Measurements from ENCODE around the gene NFAT5. TPM values are rescaled to one million over a fixed set of nuclear protein-coding genes. Genes with fewer than 3 reads are reported as not detected.

The NFAT5 gene
- total RNA-seq, 2 donors from 2014 or later, result 33.0 to 76.0 TPM

DNA sequence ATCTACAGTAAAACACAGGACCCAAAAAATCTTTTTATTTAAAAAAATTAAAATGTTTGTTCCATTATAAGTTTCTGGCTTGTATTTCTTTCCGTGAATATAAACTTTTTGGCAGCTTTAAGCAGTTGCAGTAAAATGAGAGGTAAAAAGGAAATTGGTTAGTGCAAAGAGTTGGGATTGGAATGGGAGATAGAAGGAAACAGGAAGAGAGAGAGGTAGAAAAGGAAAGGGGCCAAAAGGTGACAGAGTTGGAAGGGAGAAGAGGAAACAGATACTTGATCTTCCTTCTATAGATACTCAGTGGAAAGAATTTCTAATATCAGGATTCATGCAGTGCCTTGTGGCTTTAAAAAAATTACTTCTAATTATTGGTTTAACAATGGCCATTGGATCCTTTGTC is 97.1 kb downstream of the NFAT5 start:
- no peak for ATAC-seq (replicated peaks)
- Mint-ChIP-seq H3K4me1 (no peaks in the 10 kb centered on the region), H3K9me3 (no peaks in the 10 kb centered on the region), H3K4me3 (no peak overlapping the region), H3K36me3 (ENCODE audit: low read depth) (peaks cover 81% of the 10 kb centered on the region), H3K27me3 (no peaks in the 10 kb centered on the region), H3K27ac (no peak overlapping the region)

GRCh38 chr16:69663846-69664245 is 98.1 kb downstream of the NFAT5 start:
- no peaks in the 10 kb centered on the region for H3K4me1 Mint-ChIP-seq

GRCh38 chr16:69669577-69669976 is 103.8 kb downstream of the NFAT5 start:
- Mint-ChIP-seq H3K27me3 (no peaks in the 10 kb centered on the region), H3K4me1 (no peaks in the 10 kb centered on the region), H3K4me3 (no peak overlapping the region), H3K9me3 (no peaks in the 10 kb centered on the region), H3K27ac (no peak overlapping the region), H3K36me3 (ENCODE audit: low read depth) (peaks cover 74% of the 10 kb centered on the region)
- no peak for ATAC-seq (replicated peaks)

More at GRCh38 chr16:69663846-69664245, 98.1 kb downstream of the NFAT5 start:
- Mint-ChIP-seq H3K36me3 (ENCODE audit: low read depth) (peaks cover 81% of the 10 kb centered on the region), H3K27me3 (no peaks in the 10 kb centered on the region), H3K9me3 (no peaks in the 10 kb centered on the region), H3K4me3 (no peak overlapping the region), H3K27ac (no peak overlapping the region)
- ATAC-seq (replicated peaks), result no peak

DNA sequence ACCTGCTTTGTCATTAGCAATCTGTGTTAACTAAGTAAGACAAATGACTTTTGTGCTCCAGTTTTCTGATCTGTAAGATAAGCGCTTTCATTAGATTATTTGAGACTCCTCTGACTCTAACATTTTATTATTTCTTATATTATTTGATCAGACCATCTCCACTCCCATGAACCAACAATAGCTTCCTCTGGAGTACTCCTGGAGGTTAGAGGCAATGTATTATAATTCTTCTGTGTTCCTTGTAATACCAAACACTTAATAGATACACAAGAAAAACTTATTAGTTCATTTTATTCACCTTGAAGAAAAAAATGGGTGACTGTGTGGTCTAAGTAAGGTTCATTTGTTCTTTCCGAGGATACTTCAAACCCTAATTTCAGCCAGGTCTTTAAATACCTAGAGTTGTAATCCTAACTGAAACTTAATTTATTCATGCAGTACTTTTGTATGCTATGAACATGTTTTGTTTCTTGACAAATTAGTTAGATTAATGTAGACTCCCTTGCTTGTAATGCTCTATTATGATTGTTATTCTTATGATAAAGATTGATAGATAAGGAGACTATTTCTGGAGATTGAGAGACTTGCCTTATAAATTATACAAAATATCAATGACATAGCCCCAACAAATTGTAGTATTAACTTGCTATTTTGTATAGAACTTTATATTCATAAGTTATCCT is 106.7 kb downstream of the NFAT5 start:
- no peaks in the 10 kb centered on the region for H3K9me3 Mint-ChIP-seq
- no peak overlapping the region for H3K4me3 Mint-ChIP-seq
- no peak for ATAC-seq (replicated peaks)
- peaks cover 93% of the 10 kb centered on the region for H3K36me3 Mint-ChIP-seq (ENCODE audit: low read depth)
- H3K4me1 Mint-ChIP-seq, result no peaks in the 10 kb centered on the region
- H3K27me3 Mint-ChIP-seq, result no peaks in the 10 kb centered on the region
- H3K27ac Mint-ChIP-seq, result peak overlapping the region; percentile 28

DNA sequence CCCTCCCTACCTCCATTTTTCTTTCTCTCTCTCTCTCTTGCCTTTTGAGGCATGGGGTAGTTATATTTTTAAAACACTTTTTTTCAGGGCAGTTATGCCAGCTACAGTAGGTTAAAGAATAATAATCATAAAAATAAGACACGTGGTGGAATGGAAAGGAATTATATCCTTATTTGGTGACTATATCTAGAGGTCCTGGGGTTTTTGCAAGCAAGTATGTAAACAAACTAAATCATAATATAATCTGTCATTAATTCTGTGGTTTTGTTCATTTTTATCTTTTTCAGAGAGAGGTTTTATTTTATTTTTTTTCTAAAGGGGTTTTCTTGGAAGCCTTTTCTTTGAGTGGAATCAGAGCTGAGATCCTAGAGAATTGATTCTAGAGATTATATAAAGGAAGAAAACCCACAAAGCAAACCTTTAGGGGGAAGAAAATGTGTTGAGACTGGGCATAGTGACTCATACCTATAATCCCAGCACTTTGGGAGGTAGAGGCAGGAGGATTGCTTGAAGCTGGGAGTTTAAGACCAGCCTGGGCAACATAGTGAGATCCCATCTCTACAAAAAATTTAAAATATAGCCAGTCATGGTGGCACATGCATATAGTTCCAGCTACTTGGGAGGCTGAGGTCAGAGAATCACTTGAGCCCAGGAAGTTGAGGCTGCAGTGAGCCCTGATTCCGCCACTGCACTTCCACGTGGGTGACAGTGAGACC is 107.4 kb downstream of the NFAT5 start:
- no peaks in the 10 kb centered on the region for H3K9me3 Mint-ChIP-seq
- no peak overlapping the region for H3K4me3 Mint-ChIP-seq
- peak overlapping the region; percentile 28 for H3K27ac Mint-ChIP-seq
- no peaks in the 10 kb centered on the region for H3K4me1 Mint-ChIP-seq
- H3K36me3 Mint-ChIP-seq (ENCODE audit: low read depth), result peaks cover 93% of the 10 kb centered on the region
- ATAC-seq (replicated peaks), result no peak
- H3K27me3 Mint-ChIP-seq, result no peaks in the 10 kb centered on the region

- Mint-ChIP-seq H3K36me3 (ENCODE audit: low read depth) (peaks cover 92% of the 10 kb centered on the region), H3K9me3 (no peaks in the 10 kb centered on the region), H3K4me1 (no peaks in the 10 kb centered on the region), H3K27me3 (no peaks in the 10 kb centered on the region), H3K27ac (no peak overlapping the region), H3K4me3 (no peak overlapping the region)
- no peak for ATAC-seq (replicated peaks)
These were observed 114.6 kb downstream of the NFAT5 start for GRCh38 chr16:69680358-69680757.

GRCh38 chr16:69688589-69688988 is 122.8 kb downstream of the NFAT5 start:
- H3K27ac Mint-ChIP-seq, result no peak overlapping the region
- H3K4me3 Mint-ChIP-seq, result no peak overlapping the region
- no peak for ATAC-seq (replicated peaks)
- H3K27me3 Mint-ChIP-seq, result no peaks in the 10 kb centered on the region
- H3K36me3 Mint-ChIP-seq (ENCODE audit: low read depth), result peaks cover 87% of the 10 kb centered on the region
- H3K9me3 Mint-ChIP-seq, result no peaks in the 10 kb centered on the region
- peaks cover 16% of the 10 kb centered on the region for H3K4me1 Mint-ChIP-seq

DNA sequence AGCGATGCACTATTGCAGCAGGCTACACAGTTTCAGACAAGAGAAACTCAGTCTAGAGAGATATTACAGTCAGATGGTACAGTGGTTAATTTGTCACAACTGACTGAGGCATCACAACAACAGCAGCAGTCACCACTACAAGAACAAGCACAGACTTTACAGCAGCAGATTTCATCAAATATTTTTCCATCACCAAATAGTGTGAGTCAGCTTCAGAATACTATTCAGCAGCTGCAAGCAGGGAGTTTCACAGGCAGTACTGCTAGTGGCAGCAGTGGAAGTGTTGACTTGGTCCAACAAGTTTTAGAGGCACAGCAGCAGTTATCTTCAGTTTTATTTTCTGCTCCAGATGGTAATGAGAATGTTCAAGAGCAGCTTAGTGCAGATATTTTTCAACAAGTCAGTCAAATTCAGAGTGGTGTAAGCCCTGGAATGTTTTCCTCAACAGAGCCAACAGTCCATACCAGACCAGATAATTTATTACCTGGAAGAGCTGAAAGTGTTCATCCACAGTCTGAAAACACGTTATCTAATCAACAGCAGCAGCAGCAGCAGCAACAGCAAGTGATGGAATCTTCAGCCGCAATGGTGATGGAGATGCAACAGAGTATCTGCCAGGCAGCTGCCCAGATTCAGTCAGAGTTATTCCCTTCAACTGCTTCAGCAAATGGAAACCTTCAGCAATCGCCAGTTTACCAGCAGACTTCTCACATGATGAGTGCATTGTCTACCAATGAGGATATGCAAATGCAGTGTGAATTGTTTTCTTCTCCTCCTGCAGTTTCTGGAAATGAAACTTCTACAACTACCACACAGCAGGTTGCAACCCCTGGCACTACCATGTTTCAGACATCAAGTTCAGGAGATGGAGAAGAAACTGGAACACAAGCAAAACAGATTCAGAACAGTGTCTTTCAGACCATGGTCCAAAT is 126.5 kb downstream of the NFAT5 start:
- Mint-ChIP-seq H3K36me3 (ENCODE audit: low read depth) (peaks cover 93% of the 10 kb centered on the region), H3K27me3 (no peaks in the 10 kb centered on the region), H3K27ac (peak overlapping the region; percentile 59), H3K9me3 (no peaks in the 10 kb centered on the region), H3K4me3 (no peak overlapping the region), H3K4me1 (peaks cover 19% of the 10 kb centered on the region)
- peak; percentile 93 for ATAC-seq (replicated peaks)

- no peak for ATAC-seq (replicated peaks)
- Mint-ChIP-seq H3K36me3 (ENCODE audit: low read depth) (peaks cover 100% of the 10 kb centered on the region), H3K9me3 (no peaks in the 10 kb centered on the region)
These were observed 128.2 kb downstream of the NFAT5 start for GRCh38 chr16:69693916-69694315.

DNA sequence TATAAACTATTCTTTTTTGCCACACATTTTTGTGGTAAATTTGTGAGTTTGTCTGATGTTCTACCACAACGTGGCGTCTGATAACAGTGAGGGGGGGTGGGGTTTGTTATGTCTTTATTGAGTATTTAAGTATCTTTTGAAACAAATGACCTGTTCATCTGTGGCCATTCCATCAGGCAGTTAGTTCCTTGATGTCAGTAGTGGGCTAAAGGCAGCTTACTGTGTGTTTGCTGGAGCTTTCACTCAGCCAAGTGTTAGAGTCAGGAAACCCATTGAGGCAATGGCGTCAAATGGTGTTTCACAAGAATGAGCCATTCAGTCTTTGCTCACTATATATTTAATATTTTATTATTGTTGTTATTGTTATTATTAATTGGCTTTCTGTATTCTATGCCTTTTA is 132.6 kb downstream of the NFAT5 start:
- Mint-ChIP-seq H3K27ac (no peak overlapping the region), H3K27me3 (no peaks in the 10 kb centered on the region), H3K4me1 (peaks cover 4% of the 10 kb centered on the region), H3K9me3 (no peaks in the 10 kb centered on the region), H3K36me3 (ENCODE audit: low read depth) (peaks cover 90% of the 10 kb centered on the region), H3K4me3 (no peak overlapping the region)
- ATAC-seq (replicated peaks), result no peak

More at GRCh38 chr16:69693916-69694315, 128.2 kb downstream of the NFAT5 start:
- H3K4me1 Mint-ChIP-seq, result peaks cover 19% of the 10 kb centered on the region
- no peak overlapping the region for H3K27ac Mint-ChIP-seq
- H3K27me3 Mint-ChIP-seq, result no peaks in the 10 kb centered on the region
- no peak overlapping the region for H3K4me3 Mint-ChIP-seq

GRCh38 chr16:69699915-69700314 is 134.1 kb downstream of the NFAT5 start:
- no peak overlapping the region for H3K27ac Mint-ChIP-seq
- no peak for ATAC-seq (replicated peaks)
- peaks cover 90% of the 10 kb centered on the region for H3K36me3 Mint-ChIP-seq (ENCODE audit: low read depth)
- no peaks in the 10 kb centered on the region for H3K9me3 Mint-ChIP-seq
- no peak overlapping the region for H3K4me3 Mint-ChIP-seq
- no peaks in the 10 kb centered on the region for H3K27me3 Mint-ChIP-seq
- no peaks in the 10 kb centered on the region for H3K4me1 Mint-ChIP-seq

DNA sequence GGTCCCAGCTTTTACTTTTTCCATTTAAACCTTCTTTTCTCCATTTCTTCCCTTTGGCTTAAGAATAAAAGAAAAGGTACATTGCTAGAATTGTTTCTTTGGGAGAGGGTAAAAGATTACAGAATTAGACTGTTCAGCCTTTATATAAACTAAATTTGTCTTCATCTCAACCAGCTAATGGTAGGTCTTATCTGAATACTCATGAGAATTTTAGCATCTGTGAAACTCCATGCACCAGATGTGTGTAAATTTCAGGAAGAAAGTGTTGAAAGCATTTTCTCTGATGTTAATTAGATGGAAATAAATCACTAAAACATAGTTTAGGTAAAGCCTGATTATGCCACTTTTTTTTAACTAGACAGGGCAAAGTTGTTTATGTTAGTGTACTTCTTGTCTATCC is 135.7 kb downstream of the NFAT5 start:
- no peak for ATAC-seq (replicated peaks)
- Mint-ChIP-seq H3K4me3 (no peak overlapping the region), H3K27me3 (no peaks in the 10 kb centered on the region), H3K4me1 (no peaks in the 10 kb centered on the region), H3K9me3 (no peaks in the 10 kb centered on the region), H3K36me3 (ENCODE audit: low read depth) (peaks cover 78% of the 10 kb centered on the region), H3K27ac (no peak overlapping the region)

DNA sequence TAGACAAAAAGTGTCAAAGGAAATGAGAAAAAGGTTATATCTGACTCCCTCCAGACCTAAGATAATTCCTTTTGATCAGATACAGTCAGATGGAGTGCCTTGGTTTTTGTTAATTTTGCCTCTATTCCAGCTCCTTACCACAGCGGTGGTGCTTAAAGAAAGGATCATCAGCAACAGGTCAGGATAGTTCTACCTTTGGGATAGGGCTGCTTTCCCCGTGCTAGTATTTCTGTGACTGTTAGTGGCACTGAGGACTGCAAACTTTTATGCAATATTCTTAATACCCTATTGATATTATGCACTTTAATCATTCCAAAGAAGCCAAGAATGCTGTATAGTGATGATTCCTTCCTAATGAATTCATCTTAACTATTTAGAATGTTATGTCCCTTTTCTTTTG is 136.1 kb downstream of the NFAT5 start:
- Mint-ChIP-seq H3K9me3 (no peaks in the 10 kb centered on the region), H3K36me3 (ENCODE audit: low read depth) (peaks cover 78% of the 10 kb centered on the region), H3K27ac (no peak overlapping the region), H3K27me3 (no peaks in the 10 kb centered on the region), H3K4me3 (no peak overlapping the region), H3K4me1 (no peaks in the 10 kb centered on the region)
- no peak for ATAC-seq (replicated peaks)

GRCh38 chr16:69703638-69704037 is 137.9 kb downstream of the NFAT5 start:
- H3K4me3 Mint-ChIP-seq, result no peak overlapping the region
- peaks cover 75% of the 10 kb centered on the region for H3K36me3 Mint-ChIP-seq (ENCODE audit: low read depth)
- H3K27me3 Mint-ChIP-seq, result no peaks in the 10 kb centered on the region
- H3K27ac Mint-ChIP-seq, result no peak overlapping the region
- no peaks in the 10 kb centered on the region for H3K4me1 Mint-ChIP-seq
- ATAC-seq (replicated peaks), result no peak
- no peaks in the 10 kb centered on the region for H3K9me3 Mint-ChIP-seq
